PFSK-1 (cell line): Measurements from ENCODE around the gene INPP4A.

Experiments used
- POLR2AphosphoS5 ChIP-seq: IDR thresholded peaks from 2 replicates; pipeline ENCODE4 v1.6.1; 2012; ENCODE audit warnings: low read depth, mild to moderate bottlenecking, control low read depth, low read length, moderate library complexity
- SIN3A ChIP-seq: IDR thresholded peaks from 2 replicates; pipeline ENCODE4 v1.6.1; 2012; ENCODE audit warnings: mild to moderate bottlenecking, low read length, moderate library complexity, borderline replicate concordance; ENCODE audit not compliant: insufficient read depth
- TAF1 ChIP-seq: IDR thresholded peaks from 2 replicates; pipeline ENCODE4 v1.6.1; 2012; ENCODE audit warnings: low read length, control low read depth, borderline replicate concordance; ENCODE audit not compliant: insufficient read depth
- TF ChIP-seq, protein P1 (sequence below), 2 experiments: IDR thresholded peaks; 2 replicates each; pipeline versions ENCODE4 v1.6.1 to v1.8.0; 2011 to 2012; ENCODE audit warnings: low read depth in 2 of 2, low read length in 2 of 2, control low read depth in 1 of 2, inconsistent platforms in 1 of 2, mild to moderate bottlenecking in 1 of 2, moderate library complexity in 1 of 2; ENCODE audit not compliant: insufficient read depth in 1 of 2

GRCh38 chr2:98588880-98589431, 144.3 kb downstream of the INPP4A start:
- no peak for TF ChIP-seq POLR2AphosphoS5
- TF ChIP-seq, protein P1, sequence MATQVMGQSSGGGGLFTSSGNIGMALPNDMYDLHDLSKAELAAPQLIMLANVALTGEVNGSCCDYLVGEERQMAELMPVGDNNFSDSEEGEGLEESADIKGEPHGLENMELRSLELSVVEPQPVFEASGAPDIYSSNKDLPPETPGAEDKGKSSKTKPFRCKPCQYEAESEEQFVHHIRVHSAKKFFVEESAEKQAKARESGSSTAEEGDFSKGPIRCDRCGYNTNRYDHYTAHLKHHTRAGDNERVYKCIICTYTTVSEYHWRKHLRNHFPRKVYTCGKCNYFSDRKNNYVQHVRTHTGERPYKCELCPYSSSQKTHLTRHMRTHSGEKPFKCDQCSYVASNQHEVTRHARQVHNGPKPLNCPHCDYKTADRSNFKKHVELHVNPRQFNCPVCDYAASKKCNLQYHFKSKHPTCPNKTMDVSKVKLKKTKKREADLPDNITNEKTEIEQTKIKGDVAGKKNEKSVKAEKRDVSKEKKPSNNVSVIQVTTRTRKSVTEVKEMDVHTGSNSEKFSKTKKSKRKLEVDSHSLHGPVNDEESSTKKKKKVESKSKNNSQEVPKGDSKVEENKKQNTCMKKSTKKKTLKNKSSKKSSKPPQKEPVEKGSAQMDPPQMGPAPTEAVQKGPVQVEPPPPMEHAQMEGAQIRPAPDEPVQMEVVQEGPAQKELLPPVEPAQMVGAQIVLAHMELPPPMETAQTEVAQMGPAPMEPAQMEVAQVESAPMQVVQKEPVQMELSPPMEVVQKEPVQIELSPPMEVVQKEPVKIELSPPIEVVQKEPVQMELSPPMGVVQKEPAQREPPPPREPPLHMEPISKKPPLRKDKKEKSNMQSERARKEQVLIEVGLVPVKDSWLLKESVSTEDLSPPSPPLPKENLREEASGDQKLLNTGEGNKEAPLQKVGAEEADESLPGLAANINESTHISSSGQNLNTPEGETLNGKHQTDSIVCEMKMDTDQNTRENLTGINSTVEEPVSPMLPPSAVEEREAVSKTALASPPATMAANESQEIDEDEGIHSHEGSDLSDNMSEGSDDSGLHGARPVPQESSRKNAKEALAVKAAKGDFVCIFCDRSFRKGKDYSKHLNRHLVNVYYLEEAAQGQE (IDR thresholded peaks at IDR 0.05; ENCODE audit: insufficient read depth in 1 of 2, low read depth in 2 of 2, low read length in 2 of 2), result no peak
- TF ChIP-seq SIN3A, result no peak
- no peak for TF ChIP-seq TAF1
